ENCODE measurements around the gene PDE11A.

Gene PDE11A

DNA sequence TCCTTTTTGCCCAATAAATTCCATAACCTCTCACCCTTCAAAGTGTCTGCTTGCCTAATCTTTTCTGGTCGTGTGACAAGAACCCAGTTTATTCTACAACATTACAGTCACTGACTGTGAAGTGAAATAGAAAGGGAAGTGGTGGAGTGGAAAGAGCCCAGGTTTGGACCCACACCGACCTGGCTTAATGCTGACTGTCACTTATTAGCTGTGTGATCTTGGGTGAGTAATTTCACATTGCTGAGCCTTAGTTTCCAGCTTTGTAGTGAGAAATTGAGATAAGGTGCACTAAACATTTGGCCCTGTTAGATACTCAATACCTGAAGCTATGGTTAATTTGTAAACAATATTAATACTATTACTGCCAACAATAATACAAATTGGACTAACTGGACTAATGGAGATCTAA, 388.9 kb downstream of the PDE11A start:
- no peak for DNase-seq

DNA sequence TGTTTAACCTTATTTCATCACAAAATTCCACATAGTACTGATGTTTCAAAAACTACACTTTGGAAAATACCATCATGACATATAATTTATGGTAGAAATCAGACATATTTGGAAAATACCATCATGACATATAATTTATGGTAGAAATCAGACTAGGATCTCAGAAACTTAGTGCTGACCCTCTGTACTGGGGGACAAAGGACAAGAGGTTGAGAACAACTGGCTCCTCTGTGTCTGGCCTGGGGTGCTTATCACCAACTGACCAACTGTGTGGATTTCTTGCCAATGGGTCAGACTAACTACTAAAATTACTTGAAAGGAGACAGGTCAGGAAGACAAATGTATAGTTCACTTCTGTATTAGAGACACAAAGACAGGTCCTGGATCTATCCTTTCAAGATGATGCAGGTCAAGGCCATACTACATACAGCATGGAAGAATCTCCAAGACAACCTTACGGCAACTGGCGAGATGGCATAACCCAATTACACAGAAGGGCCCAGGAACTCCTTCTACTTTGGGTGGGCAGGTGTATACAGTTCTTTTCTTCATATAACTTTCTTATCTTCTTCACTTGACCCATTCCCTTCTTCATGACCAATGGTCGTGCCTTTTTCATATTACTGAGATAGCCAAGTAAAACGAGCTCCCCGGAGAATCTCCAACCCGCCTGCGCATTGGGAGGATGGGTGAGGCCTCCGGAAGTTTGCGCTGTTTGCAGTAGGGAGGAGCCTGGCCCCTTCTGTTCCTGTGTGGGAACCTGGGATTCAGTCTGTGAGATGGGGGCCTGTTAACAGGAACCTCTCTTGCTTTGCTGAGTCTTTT, 389.5 kb downstream of the PDE11A start:
- DNase-seq, result no peak

DNA sequence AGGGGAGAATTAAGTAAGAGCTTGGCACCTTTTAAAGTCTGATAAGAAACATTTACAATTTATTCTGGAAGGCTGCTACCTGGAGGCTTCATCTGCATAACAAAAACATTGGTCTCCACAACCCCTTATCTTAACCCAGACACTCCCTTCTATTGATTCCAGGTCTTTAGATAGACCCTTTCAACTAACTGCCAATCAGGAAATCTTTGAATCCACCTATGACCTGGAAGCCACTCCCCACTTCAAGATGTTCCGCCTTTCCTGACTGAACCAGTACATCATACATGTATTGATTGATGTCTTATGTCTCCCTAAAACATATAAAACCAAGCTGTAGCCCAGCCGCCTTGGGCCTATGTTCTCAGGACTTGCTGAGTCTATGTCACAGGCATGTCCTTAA, 390.6 kb downstream of the PDE11A start:
- DNase-seq, result no peak

DNA sequence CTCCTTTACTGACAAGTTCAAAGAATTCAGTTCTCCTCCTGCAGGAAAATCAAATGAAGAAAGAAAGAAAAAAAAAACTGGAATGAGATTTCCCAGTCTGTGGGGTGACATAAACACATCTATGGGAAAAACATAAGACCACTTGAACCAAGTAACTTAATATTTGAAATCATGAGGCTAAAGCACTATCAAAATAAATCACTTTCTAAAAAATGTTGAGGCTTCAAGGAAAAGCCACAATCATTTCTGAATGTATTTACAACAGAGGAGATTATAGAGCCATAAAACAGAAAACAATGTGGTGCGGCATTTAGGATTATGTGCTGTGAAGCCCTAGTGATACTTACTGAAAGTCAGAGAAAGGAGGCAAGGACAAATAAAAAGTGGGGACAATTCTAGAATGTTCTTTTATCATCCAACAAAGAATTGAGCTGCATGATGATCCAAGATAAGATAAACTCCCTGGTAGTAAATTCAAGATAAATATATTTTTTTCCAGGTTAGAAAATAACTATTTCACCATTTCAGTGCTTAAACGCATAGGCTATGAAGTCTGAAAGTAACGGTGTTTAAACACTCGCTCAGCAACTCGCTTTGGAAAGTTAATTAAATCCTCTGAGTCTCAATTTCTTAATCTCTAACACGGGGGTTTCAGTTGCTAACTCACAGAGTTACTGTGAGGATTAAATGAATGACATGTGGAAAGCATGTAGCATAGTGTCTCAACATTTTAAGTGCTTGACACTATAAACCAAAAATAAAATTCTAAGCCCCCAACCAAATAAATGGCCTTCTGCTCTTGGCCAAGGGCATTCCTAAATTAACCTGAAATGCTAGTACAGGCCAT, 391.5 kb downstream of the PDE11A start:
- no peak for DNase-seq

DNA sequence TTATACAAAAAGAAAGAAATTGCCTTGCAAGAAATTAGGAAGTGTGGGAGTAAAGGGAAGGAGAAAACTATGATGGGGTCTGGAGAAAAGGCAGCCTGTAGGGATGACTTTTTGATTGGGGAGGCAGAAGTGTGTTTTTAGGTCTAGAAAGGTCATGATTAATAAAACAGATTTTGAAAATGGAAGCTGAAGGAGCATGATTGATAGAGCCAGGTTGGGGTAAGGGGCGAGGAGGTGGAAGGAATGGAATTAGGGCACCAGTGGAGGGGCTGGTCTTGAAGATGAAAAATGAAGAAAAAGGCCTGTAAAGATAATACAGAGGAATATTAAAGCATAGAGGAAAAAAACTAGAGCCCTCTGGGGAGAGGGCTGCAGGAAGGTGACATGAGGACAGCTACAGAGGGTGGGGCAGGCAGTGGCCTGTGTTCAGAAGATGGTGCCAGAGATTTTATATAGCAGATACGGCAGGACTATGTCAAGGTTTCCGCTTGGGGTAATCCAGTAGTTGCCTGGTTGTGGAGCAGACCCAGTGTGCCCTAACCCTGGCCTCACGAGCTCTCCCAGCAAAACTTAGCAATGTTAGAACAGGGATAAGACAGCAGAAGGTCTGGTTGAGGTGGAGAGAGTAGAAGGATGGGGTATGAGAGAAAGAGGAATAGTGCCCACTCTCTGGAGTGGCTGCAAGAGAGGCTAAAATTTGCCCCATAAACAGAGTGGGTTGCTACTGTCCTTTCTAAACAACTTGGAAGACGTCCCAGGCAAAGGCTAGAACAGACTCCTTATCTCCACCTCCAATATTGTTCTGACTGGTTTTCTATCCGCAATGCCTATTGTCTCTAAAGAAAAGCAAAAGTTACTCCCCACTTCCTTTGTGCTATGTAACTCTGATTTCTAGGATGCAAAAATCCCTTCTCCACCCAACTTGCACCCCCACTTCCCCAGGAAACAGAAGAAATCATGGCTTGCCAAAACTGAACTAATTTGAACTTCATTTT, 392.7 kb downstream of the PDE11A start:
- no peak for DNase-seq

DNA sequence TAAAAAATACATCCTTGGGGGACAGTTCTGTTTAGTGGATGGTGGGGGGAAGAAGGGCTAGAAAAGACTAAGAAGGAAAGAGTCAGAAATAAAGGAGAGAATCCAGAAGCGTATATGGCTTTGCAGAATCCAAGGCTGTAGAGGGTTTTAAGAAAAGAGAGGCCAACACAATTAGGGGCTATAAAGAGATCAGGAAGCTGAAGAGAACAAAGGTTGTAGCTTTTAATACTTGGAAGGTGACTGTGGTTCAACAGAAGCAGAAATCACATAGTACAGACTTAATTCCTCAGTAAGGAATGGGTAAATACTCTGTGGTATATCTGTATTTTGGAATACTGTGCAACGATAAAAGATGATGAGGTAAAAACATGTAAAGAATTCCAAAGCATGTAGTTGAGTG, 393.6 kb downstream of the PDE11A start:
- DNase-seq, result no peak

DNA sequence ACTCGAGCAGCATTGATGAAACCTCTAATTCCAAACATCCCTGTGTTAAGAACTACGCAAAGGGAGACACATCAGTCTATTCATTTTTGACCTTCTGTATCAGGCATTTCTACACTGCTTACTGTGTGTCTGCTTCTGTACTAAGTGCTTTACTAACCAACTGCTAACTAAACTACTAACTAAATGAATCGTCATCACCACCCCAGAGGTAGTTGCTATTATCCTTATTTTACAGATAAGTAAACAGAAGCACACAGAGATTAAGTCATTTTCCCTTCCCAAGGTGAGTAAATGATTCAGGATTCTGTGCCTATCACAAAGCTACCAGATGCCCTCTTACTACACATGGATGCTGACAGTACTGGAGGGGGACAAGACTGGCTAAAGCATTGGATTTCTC, 395.9 kb downstream of the PDE11A start:
- no peak for DNase-seq

DNA sequence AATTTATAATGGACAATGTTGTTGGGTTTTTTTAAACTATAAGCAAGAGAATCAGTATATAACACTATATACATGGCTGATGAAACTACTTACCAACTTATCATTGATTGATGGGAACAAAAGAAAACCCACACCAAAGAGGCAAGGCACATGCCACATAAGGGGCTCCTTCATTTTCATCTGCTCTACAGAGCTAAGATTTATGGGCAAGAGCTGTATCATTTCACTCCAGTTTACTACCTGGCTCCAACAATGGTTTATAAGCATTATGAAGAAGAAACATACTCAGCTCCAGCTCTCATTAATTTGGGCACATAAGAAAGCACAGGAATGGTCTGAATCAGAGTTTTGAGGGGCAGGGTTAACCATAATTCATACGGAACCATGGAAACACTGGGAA, 396.8 kb downstream of the PDE11A start:
- no peak for DNase-seq

DNA sequence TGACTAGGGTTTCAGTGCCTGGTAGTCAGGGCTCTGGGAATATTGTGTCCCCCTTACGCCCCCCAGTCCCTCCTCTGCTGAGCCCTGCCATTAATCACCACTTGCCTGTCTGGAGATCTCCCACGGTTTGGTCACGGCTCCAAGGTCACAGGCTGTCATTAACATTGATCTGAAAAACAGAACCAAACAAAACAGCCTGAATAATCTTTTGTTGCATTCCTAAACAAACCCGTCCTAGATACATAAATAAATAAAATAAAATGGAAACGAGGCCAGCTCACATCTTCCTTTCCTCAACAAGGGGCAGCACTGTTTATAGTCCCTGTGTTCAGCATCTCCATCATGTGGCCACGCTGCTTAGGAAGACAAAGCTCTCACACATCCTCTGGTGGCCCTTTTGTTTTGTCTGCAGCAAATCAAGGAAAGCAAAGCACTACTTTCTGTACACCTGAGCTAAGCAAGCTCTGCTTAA, 397.2 kb downstream of the PDE11A start:
- no peak for DNase-seq

DNA sequence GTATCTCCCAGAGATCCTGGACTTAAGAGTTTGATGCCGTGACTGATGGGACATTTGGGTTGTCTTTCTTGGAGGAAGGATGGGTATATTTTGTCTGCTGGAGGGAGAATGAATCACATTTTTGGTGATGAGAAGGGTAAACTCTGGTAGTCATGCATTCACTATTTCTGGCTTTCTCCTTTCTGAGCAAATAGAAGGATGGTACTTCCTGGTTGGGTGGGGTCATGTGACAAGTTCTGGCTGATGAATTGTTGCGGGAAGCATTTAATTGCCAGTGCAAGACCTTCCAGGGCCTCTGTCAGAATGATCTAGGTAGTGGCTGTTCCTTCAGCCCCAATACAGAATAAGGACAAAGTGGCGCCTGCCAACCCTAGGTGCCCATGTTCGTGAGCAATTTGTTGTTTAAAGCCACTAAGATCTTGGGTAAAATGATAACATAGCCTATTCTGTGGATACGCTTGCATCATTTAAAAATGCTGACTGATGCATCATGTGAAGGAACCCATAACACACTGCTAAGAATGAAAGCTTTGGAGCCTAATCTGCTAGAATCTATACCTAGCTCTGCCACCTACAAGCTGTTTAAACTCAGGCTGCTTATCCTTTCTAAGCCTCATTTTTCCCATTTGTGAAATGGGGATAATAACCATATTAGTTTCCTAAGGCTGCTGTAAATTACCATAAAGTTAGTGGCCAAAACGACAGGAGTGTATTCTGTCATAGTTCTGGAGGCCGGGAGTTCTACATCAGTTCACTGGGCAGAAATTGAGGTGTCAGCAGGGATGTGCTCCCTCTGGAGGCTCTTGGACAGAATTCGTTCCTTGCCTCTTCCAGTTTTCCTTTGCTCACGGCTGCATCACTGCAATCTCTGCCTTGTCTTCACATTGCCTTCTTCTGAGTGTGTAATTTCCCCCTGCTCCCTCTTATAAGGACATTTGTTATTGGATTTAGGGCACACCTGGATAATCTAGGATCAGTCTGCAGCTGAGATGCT, 398.7 kb downstream of the PDE11A start:
- no peak for DNase-seq

DNA sequence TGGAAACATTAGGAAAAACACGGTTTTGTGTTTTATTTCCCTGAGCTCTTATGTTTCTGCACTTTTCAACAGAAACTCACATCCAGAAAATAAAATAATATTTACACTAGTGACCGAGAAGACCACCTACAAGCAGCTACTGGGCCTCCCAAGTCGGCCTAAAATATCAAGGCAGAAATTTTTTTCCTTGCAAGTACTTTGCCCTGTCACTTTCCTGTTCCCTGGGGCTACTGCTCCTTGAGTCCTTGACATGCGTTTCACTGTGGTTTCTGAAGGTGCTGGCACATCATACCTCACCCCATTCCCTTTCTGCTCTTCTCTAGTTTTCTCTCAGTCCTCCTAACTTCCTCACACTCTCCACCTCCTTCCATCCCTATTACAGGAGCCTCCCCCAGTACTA, 400.9 kb downstream of the PDE11A start:
- DNase-seq, result no peak

DNA sequence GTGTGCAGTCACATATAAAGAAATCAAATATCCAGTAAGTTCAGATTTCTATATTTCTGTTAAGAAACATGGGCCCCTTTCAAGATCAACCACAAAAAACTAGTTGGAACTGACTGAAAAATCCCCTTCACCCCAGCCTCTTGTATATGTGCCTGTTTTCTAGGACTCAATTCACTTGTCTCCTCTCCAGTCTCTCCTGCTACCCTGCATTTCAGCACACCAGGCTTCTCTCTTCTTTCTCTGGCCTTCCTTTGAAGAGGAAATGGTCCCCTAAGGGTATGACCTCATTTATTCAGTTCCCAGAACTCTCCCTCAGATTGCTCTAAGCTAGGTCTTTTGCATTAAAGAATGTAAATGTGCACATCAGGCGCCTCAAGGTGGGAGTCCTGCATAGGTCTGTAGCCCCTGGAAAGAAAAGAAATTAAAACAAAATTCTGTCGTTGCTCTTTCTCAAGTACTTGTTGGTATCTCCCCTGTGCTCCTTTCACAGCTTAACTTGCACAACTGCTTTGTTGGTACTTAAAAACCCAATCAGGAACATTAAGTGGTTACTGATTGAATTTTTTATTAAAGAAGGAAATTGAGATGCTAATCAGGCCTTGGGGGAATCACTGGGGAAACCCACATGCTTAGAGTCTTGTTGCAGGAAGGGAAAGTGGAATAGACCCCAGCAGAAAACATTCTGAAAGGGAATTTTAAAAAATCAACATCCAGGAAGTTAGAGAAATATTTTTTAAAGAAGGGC, 401.6 kb downstream of the PDE11A start:
- no peak for DNase-seq

DNA sequence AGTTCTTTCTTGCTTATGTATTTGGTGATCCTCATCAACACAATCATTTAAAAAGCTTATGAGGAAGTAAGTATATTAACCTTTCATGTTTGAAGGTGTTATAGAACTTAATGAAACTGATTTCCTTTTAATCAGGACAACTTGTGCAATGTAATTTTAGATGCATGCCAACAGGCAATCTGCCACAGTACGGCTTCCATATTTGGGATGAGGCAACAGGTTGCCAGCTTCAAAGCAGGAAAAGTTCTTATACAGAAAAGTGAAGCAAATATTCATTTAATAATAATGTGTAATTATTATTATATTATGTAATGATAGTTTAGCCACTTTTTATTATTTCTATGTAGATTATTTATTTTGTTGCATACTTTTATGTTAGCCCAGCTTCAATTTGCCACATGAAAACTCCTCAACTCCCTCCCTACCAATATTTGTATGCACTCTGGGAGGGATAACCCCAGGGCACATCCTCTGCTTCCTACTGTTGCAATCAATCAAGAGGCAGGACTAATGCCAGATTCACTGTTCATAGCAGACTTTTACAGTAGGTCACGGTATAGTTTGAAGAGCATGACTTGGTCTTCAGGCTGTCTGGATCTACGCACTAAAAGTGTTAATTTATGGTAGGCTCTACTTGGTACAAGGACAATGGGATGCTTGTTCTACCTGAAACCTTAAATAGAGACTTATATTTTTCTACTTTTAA, 402.8 kb downstream of the PDE11A start:
- no peak for DNase-seq

DNA sequence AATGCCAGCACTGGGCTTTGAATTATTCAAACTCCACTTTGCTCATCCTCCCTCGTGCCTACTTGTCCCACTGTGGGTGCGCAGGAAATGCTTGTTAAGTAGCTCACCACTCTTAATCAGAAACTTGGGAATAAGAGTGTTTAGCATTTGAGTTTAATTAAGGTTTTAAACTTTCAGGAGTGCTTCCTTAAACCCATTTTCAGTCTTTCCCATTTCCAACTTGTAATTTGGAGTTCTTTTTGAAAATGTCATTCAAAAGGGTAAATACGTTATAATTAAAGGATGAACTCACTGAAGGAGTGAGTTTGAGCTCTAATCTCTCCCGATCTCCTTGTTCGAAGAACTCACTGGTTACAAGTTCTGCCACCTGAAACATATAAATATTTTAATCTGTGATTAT, 403.4 kb downstream of the PDE11A start:
- no peak for DNase-seq

DNA sequence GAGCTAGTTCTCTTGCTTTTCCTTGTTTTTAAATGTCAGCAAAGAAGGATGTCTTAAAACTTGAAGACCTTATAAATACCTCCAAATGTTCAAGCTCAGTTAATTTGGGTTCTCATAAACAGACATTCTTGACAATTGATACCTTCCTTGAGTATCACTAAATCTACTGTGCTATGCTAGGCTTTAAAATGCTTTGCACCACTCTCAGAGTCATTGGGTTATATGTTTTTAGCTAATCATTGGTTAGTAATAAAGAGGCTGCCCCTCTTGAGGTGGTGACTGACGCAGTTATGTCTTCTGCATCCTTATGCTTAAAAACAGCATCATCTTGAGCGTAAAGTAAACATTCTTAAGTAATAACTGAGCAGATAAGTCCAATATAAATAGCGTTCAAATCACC, 404.0 kb downstream of the PDE11A start:
- no peak for DNase-seq

DNA sequence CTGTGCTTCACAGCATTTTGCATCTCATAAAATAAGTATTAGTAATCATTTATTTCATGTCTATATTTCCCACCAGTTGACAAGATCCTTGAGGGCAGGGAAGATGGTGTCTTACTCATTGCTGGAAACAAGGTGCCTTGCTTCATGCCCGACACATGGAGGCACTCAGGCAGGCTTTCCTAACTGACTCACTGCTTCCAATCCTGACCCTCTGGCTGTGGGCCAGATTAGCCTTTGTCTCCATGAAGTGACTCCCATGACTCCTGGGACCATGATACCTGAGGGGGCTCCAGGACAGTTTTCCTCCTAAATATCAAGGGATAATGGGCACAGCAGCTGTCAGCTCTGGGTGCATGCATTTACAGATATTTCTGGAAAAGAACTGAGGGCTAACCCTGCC, 405.0 kb downstream of the PDE11A start:
- no peak for DNase-seq

DNA sequence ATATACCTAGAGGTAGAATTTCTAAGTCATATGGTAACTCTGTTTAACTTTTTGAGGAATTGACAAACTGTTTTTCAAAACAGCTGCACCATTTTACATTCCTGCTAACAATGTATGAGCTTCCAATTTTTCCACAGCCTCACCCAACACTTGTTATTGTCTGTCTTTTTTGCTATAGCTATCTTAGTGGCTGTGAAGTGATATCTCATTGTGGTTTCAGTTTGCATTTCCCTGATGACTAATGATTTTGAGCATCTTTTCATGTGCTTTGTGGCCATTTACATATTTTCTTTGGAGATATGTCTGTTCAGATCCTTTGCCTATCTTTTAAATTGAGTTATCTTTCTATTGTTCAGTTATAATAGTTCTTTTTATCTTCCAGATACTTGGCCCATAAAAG, 406.2 kb downstream of the PDE11A start:
- no peak for DNase-seq

DNA sequence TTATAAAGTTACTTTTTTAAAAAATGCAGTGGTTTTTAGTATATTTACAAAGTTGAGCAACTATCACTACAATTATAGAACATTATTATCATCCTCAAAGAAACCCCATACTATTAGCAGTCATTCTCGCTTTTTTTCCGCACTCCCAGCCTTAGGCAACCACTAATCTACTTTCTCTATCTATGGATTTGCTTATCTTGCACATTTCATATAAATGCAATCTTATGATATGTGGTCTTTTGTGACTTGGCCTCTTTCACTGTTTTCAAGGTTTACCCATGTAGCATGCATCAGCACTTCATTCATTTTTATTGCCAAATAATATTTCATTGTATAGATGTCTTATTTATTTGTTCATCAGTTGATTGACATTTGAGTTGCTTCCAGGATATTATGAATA, 406.6 kb downstream of the PDE11A start:
- DNase-seq, result no peak

DNA sequence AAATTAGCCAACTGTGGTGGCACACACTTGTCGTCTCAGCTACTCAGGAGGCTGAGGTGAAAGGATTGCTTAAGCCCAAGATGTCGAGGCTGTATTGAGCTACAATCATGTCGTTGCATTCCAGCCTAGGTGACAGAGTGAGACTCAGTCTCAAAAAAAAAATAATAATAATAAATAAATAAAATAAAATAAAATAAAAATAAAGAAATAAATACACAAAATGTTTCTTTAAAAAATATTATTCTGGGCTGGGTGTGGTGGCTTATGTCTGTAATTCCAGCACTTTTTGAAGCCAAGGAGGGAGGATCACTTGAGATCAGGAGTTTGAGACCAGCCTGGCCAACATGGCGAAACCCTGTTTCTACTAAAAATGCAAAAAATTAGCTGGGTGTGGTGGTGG, 407.2 kb downstream of the PDE11A start:
- DNase-seq, result no peak

DNA sequence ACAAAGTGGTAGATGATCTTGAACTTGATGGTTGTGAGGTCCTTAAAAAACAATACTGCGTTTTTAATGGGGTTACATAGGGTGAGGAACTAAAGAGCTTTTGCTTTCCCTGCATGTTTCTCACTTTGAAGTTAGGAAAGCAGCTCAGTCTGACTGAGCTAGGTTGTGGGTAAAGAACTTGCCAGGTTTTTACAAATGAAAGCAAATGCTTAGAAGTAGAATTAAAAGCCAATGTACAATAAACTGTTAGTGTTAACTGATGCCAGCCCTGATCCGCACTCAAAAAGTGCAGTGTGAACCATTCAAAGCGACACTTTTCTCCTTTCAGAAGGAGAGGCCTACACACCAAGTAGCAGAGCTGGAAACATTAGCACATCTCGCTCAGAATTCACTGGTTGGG, 409.7 kb downstream of the PDE11A start:
- no peak for DNase-seq
